Urothelium cell line (cell line): Measurements from ENCODE around the gene LTBP2.

ENCODE experiments used
- DNase-seq: peaks from one replicate; pipeline ENCODE4 v3.0.0; 2011; ENCODE audit warnings: low spot score, mixed read lengths
- FAIRE-seq: peaks from 2 replicates; lab custom pipeline; 2011; peaks lifted over from hg19 to GRCh38; lab: Jason Lieb, UNC

LTBP2 gene

GRCh38 chr14:74495356-74495755 is 116.7 kb downstream of the LTBP2 start:
- FAIRE-seq (no peak), DNase-seq (no peak)

GRCh38 chr14:74493343-74494261 is 118.4 kb downstream of the LTBP2 start, which contains the start of gene ISCA2:
Gene ISCA2, plus strand, starts transcription at chr14:74493765. Its CDS starts 10 bp downstream, at chr14:74493775.
- FAIRE-seq (peak; percentile 91), DNase-seq (peak; percentile 100)

GRCh38 chr14:74492776-74493342 is 119.2 kb downstream of the LTBP2 start, which contains the start of gene NPC2:
Gene NPC2, minus strand, starts transcription at chr14:74493305. Its CDS starts 31 bp downstream, at chr14:74493274.
- FAIRE-seq (no peak), DNase-seq (no peak)

- FAIRE-seq = peak; percentile 69
- peak; percentile 57 for DNase-seq
These were observed 119.9 kb downstream of the LTBP2 start for GRCh38 chr14:74491956-74492775.

- no peak for FAIRE-seq
- DNase-seq = no peak
These were observed 121.6 kb downstream of the LTBP2 start for GRCh38 chr14:74490486-74490885.

- DNase-seq (peak; percentile 44), FAIRE-seq (peak; percentile 32)
These were observed 123.1 kb downstream of the LTBP2 start for GRCh38 chr14:74488786-74489397.

GRCh38 chr14:74486164-74486563 is 125.9 kb downstream of the LTBP2 start:
- FAIRE-seq (peak; percentile 67), DNase-seq (no peak)

- DNase-seq = no peak
- no peak for FAIRE-seq
These were observed 128.7 kb downstream of the LTBP2 start for GRCh38 chr14:74483321-74483720.

GRCh38 chr14:74482571-74482970 is 129.5 kb downstream of the LTBP2 start:
- no peak for FAIRE-seq
- DNase-seq = no peak

- no peak for DNase-seq
- no peak for FAIRE-seq
These were observed 132.0 kb downstream of the LTBP2 start for GRCh38 chr14:74480046-74480445.

GRCh38 chr14:74478996-74479635 is 132.9 kb downstream of the LTBP2 start:
- FAIRE-seq = no peak
- no peak for DNase-seq

GRCh38 chr14:74476607-74477006 is 135.4 kb downstream of the LTBP2 start:
- no peak for FAIRE-seq
- no peak for DNase-seq

- no peak for FAIRE-seq
- no peak for DNase-seq
These were observed 135.9 kb downstream of the LTBP2 start for GRCh38 chr14:74476107-74476506.

- DNase-seq = no peak
- no peak for FAIRE-seq
These were observed 136.4 kb downstream of the LTBP2 start for GRCh38 chr14:74475678-74476077.

- no peak for DNase-seq
- FAIRE-seq = peak; percentile 5
These were observed 137.7 kb downstream of the LTBP2 start for GRCh38 chr14:74474376-74474775.

GRCh38 chr14:74472601-74473000 is 139.4 kb downstream of the LTBP2 start:
- FAIRE-seq = no peak
- DNase-seq = no peak

- peak; percentile 55 for FAIRE-seq
- no peak for DNase-seq
These were observed 142.2 kb downstream of the LTBP2 start for GRCh38 chr14:74469548-74470518.

- no peak for FAIRE-seq
These were observed 143.5 kb downstream of the LTBP2 start for GRCh38 chr14:74468513-74468912.

GRCh38 chr14:74465335-74465734 is 146.7 kb downstream of the LTBP2 start:
- peak; percentile 20 for FAIRE-seq

More at GRCh38 chr14:74468513-74468912, 143.5 kb downstream of the LTBP2 start:
- DNase-seq = no peak

More at GRCh38 chr14:74465335-74465734, 146.7 kb downstream of the LTBP2 start:
- no peak for DNase-seq
